ENCODE data around the gene PAX5. TPM values are rescaled to one million over a fixed set of nuclear protein-coding genes. Genes with fewer than 3 reads are reported as not detected.

PAX5 gene
- total and polyA plus RNA-seq, 3 donors from 2014 or later = 0.79 to 1.9 (median 1.3) TPM

GRCh38 chr9:37007295-37007694 is 26.8 kb downstream of the PAX5 start:
- H3K27me3 ChIP-seq = no peaks in the 10 kb centered on the region
- 50 to 57% methylated on average over 13 of the region's 13 CpGs for WGBS, 2 donors
- H3K4me3 ChIP-seq = peak overlapping the region in 1 of 2 donors; percentile 4
- no peaks in the 10 kb centered on the region for H3K36me3 ChIP-seq (ENCODE audit: low read depth, missing control alignments)
- no peak for DNase-seq
- TF ChIP-seq, protein P1, sequence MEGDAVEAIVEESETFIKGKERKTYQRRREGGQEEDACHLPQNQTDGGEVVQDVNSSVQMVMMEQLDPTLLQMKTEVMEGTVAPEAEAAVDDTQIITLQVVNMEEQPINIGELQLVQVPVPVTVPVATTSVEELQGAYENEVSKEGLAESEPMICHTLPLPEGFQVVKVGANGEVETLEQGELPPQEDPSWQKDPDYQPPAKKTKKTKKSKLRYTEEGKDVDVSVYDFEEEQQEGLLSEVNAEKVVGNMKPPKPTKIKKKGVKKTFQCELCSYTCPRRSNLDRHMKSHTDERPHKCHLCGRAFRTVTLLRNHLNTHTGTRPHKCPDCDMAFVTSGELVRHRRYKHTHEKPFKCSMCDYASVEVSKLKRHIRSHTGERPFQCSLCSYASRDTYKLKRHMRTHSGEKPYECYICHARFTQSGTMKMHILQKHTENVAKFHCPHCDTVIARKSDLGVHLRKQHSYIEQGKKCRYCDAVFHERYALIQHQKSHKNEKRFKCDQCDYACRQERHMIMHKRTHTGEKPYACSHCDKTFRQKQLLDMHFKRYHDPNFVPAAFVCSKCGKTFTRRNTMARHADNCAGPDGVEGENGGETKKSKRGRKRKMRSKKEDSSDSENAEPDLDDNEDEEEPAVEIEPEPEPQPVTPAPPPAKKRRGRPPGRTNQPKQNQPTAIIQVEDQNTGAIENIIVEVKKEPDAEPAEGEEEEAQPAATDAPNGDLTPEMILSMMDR (IDR thresholded peaks at IDR 0.05) = no peak
- TF ChIP-seq POLR2A (IDR thresholded peaks at IDR 0.05) = no peak
- H3K27ac ChIP-seq = no peak overlapping the region
- intact Hi-C loops (cut with DNase I; ENCODE audit: low total_unique reads) = no loop called here
- no peaks in the 10 kb centered on the region for H3K9me3 ChIP-seq
- H3K4me1 ChIP-seq = peaks cover 6% of the 10 kb centered on the region

DNA sequence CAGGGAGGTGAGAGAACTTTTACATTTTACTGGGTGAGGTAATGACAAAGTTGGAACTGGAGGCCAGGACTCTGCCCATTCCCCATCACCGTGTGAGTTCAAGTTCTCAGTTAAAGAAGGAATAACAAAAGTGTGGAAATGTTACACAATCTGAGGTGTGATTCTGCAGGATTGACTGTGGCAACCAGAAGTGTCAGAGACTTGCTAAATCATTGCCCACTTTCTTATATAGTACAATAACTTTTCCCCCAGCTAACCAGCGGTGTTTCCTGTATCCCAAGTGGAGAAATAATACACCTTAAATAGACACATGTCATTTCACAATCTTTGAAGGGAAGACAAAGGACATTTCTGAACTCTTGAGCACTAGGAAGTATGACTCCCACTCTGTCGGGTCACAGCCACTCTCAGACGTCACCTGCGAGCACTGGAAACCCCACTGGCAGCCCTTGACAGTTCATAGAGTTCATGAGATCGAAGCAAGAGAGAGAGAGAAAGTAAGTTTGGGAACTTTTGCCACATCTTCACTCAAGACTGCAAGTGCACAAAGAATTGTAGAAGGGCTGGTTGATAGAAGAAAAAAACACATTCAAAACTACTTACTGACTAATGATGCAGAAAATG is 28.4 kb downstream of the PAX5 start:
- intact Hi-C loops (cut with DNase I; ENCODE audit: low total_unique reads) = no loop called here
- no peaks in the 10 kb centered on the region for H3K36me3 ChIP-seq (ENCODE audit: low read depth, missing control alignments)
- H3K4me3 ChIP-seq = no peak overlapping the region
- WGBS, 2 donors = 72 to 75% methylated on average over 6 of the region's 6 CpGs
- DNase-seq = no peak
- H3K27ac ChIP-seq = no peak overlapping the region
- no peaks in the 10 kb centered on the region for H3K27me3 ChIP-seq
- peaks cover 6% of the 10 kb centered on the region for H3K4me1 ChIP-seq
- no peaks in the 10 kb centered on the region for H3K9me3 ChIP-seq
- no peak for TF ChIP-seq POLR2A (IDR thresholded peaks at IDR 0.05)
- TF ChIP-seq, protein P1 (IDR thresholded peaks at IDR 0.05) = no peak

- no peaks in the 10 kb centered on the region for H3K36me3 ChIP-seq (ENCODE audit: low read depth, missing control alignments)
- 63 to 69% methylated on average over 5 of the region's 5 CpGs for WGBS, 2 donors
- intact Hi-C loops (cut with DNase I; ENCODE audit: low total_unique reads) = no loop called here
Measured at GRCh38 chr9:37004424-37004935, 29.6 kb downstream of the PAX5 start.

GRCh38 chr9:37002413-37003217 is 31.5 kb downstream of the PAX5 start:
- no peak overlapping the region for H3K4me3 ChIP-seq
- intact Hi-C loops (cut with DNase I; ENCODE audit: low total_unique reads) = no loop called here
- DNase-seq = no peak
- H3K4me1 ChIP-seq = peaks cover 6% of the 10 kb centered on the region
- no peaks in the 10 kb centered on the region for H3K36me3 ChIP-seq (ENCODE audit: low read depth, missing control alignments)
- H3K27ac ChIP-seq = no peak overlapping the region
- 1 to 5% methylated on average over 32 to 58 of the region's 62 CpGs for WGBS, 2 donors
- no peaks in the 10 kb centered on the region for H3K27me3 ChIP-seq
- TF ChIP-seq, protein P1 (IDR thresholded peaks at IDR 0.05) = no peak
- TF ChIP-seq POLR2A (IDR thresholded peaks at IDR 0.05) = no peak
- H3K9me3 ChIP-seq = no peaks in the 10 kb centered on the region

More at GRCh38 chr9:37004424-37004935, 29.6 kb downstream of the PAX5 start:
- H3K27me3 ChIP-seq = no peaks in the 10 kb centered on the region
- DNase-seq = no peak
- peaks cover 6% of the 10 kb centered on the region for H3K4me1 ChIP-seq
- H3K9me3 ChIP-seq = no peaks in the 10 kb centered on the region
- TF ChIP-seq, protein P1 (IDR thresholded peaks at IDR 0.05) = no peak
- no peak for TF ChIP-seq POLR2A (IDR thresholded peaks at IDR 0.05)
- H3K4me3 ChIP-seq = no peak overlapping the region
- H3K27ac ChIP-seq = no peak overlapping the region
